Gastroesophageal sphincter (tissue), 4 donors: Measurements from ENCODE around the gene HS6ST2. TPM values are rescaled to one million over a fixed set of nuclear protein-coding genes. Genes with fewer than 3 reads are reported as not detected.

ENCODE experiments used
- ATAC-seq: fragments of 150-250 bp; one replicate; pipeline ENCODE4 v1.9.1; 2016; ENCODE audit warnings: mild to moderate bottlenecking, moderate library complexity
- H3K27ac ChIP-seq, 4 donors: fragments of 200-600 bp; sonication (generic) in 3 of 4; 1 replicate in 3 of 4; 2 replicates in 1 of 4; pipeline ENCODE4 v1.5.1; 2016 to 2019
- H3K27me3 ChIP-seq: fragments of 200-600 bp; sonication (generic); one replicate; pipeline ENCODE4 v1.5.1; 2019
- H3K36me3 ChIP-seq, 2 donors: fragments of 200-600 bp; sonication (generic); one replicate each; pipeline ENCODE4 v1.5.1; 2019; ENCODE audit warnings: control low read depth in 1 of 2
- H3K4me1 ChIP-seq, 3 donors: fragments of 200-600 bp; sonication (generic); 1 replicate in 2 of 3; 2 replicates in 1 of 3; pipeline ENCODE4 v1.5.1; 2016 to 2019; ENCODE audit warnings: control low read depth in 2 of 3
- H3K4me3 ChIP-seq, 2 donors: fragments of 200-600 bp; sonication (generic); one replicate each; pipeline ENCODE4 v1.5.1; 2019; ENCODE audit warnings: mild to moderate bottlenecking in 1 of 2, moderate library complexity in 1 of 2
- H3K9me3 ChIP-seq, 3 donors: fragments of 200-600 bp; sonication (generic); one replicate each; pipeline ENCODE4 v1.5.1; 2017 to 2019; ENCODE audit warnings: control low read depth in 2 of 3
- EP300 ChIP-seq: sonication (generic); formaldehyde crosslinking; IDR thresholded peaks from one replicate; pipeline ENCODE4 v1.6.1; 2017; ENCODE audit warnings: antibody characterized with exemption, mild to moderate bottlenecking
- POLR2A ChIP-seq, 2 donors: fragments of 450-650 bp; IDR thresholded peaks; one replicate each; pipeline ENCODE4 v1.6.1; 2017; ENCODE audit warnings: antibody characterized with exemption in 2 of 2, mild to moderate bottlenecking in 2 of 2, moderate library complexity in 1 of 2
- POLR2AphosphoS5 ChIP-seq: sonication (generic); formaldehyde crosslinking; IDR thresholded peaks from one replicate; pipeline ENCODE4 v1.6.1; 2017; ENCODE audit warnings: antibody characterized with exemption
- WGBS, 2 donors: methylation state at CpG; one replicate each; pipeline ENCODE4 v1.1.5; 2018; ENCODE audit warnings: low coverage in 1 of 2; 5-methylcytosine and 5-hydroxymethylcytosine counted together
- total RNA-seq, 4 donors: library from RNA; depleted of rRNA; stranded (reverse); fragments of >200 nt; gene quantifications; one replicate each; pipeline ENCODE4 v1.1.0, GENCODE V29; 2016
- TF ChIP-seq, protein P1 (sequence below), 4 experiments: fragments of 200-600 bp in 2 of 4; fragments of 450-650 bp in 2 of 4; sonication (generic) in 1 of 4; IDR thresholded peaks; one replicate each; pipeline ENCODE4 v1.5.1; 2017 to 2019; ENCODE audit warnings: antibody characterized with exemption in 4 of 4, mild to moderate bottlenecking in 2 of 4, moderate library complexity in 2 of 4

HS6ST2 gene
- total RNA-seq, 4 donors from 2014 or later = 0.08 to 1.9 (median 0.22) TPM

GRCh38 chrX:132594999-132595398 lies 363.4 kb downstream of the HS6ST2 start:
- no peaks in the 10 kb centered on the region for H3K4me1 ChIP-seq
- TF ChIP-seq POLR2AphosphoS5 = no peak
- TF ChIP-seq POLR2A (IDR thresholded peaks at IDR 0.05) = no peak
- TF ChIP-seq, protein P1, sequence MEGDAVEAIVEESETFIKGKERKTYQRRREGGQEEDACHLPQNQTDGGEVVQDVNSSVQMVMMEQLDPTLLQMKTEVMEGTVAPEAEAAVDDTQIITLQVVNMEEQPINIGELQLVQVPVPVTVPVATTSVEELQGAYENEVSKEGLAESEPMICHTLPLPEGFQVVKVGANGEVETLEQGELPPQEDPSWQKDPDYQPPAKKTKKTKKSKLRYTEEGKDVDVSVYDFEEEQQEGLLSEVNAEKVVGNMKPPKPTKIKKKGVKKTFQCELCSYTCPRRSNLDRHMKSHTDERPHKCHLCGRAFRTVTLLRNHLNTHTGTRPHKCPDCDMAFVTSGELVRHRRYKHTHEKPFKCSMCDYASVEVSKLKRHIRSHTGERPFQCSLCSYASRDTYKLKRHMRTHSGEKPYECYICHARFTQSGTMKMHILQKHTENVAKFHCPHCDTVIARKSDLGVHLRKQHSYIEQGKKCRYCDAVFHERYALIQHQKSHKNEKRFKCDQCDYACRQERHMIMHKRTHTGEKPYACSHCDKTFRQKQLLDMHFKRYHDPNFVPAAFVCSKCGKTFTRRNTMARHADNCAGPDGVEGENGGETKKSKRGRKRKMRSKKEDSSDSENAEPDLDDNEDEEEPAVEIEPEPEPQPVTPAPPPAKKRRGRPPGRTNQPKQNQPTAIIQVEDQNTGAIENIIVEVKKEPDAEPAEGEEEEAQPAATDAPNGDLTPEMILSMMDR (IDR thresholded peaks at IDR 0.05) = no peak
- no peaks in the 10 kb centered on the region for H3K36me3 ChIP-seq
- no peak for ATAC-seq
- H3K4me3 ChIP-seq = no peak overlapping the region
- 65 to 81% methylated on average over 3 of the region's 3 CpGs for WGBS, 2 donors
- no peaks in the 10 kb centered on the region for H3K9me3 ChIP-seq
- no peaks in the 10 kb centered on the region for H3K27me3 ChIP-seq
- H3K27ac ChIP-seq = no peak overlapping the region

DNA sequence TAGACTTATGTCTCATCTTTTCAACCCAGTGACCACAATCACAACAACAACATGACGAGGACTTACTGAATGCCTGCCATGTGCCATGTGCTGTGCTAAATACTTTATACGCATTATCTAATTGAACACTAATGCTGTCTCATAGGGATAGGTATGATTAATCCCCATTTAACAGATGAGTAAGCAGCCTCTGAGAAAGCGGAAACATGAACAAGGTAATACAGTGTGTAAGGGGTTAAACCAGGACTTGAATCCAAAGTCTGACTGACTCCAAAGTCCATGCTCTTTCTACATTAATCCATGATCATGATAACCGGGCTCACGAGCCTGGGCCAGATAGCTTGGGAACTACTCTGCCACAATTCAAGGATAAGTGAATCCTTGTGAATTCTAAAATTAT lies 364.3 kb downstream of the HS6ST2 start:
- Histone ChIP-seq H3K4me1 (no peaks in the 10 kb centered on the region), H3K9me3 (no peaks in the 10 kb centered on the region), H3K27me3 (no peaks in the 10 kb centered on the region), H3K27ac (no peak overlapping the region), H3K36me3 (no peaks in the 10 kb centered on the region), H3K4me3 (no peak overlapping the region)
- no peak for ATAC-seq
- 77 to 86% methylated on average over 3 to 5 of the region's 5 CpGs for WGBS, 2 donors
- TF ChIP-seq POLR2AphosphoS5 (no peak), EP300 (no peak), POLR2A (IDR thresholded peaks at IDR 0.05) (no peak)
- TF ChIP-seq, protein P1 (IDR thresholded peaks at IDR 0.05) = no peak

DNA sequence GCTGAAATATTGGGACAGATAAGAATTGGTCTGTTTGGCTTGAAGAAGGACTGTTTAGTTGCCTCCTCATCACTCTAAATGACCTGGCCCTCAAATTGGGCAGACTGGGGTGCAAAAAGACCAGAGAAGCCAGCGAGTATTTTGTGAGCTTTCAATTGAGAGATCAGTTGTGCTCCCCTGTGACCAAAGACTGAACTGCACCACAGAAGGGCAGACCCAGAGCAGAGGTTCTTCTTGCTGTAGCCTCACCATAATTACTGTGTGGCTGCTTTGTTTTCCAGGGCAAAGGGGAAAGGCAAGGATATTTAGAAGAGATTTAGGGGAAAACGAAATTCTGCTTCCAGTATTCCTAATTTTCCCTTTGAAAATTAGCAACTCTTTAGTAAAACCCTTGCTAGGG lies 365.5 kb downstream of the HS6ST2 start:
- Histone ChIP-seq H3K9me3 (no peaks in the 10 kb centered on the region), H3K4me1 (no peaks in the 10 kb centered on the region), H3K4me3 (no peak overlapping the region), H3K27me3 (no peaks in the 10 kb centered on the region), H3K36me3 (no peaks in the 10 kb centered on the region), H3K27ac (no peak overlapping the region)
- no peak for ATAC-seq
- TF ChIP-seq POLR2AphosphoS5 (no peak), POLR2A (IDR thresholded peaks at IDR 0.05) (no peak), EP300 (no peak)
- TF ChIP-seq, protein P1 (IDR thresholded peaks at IDR 0.05) = peak in 2 of 4 experiments; percentile 20 to 35
- WGBS, 2 donors = 44 to 63% methylated on average over 1 of the region's 2 CpGs

- Histone ChIP-seq H3K27me3 (no peaks in the 10 kb centered on the region), H3K4me3 (no peak overlapping the region), H3K9me3 (no peaks in the 10 kb centered on the region), H3K36me3 (no peaks in the 10 kb centered on the region), H3K4me1 (no peaks in the 10 kb centered on the region), H3K27ac (no peak overlapping the region)
- WGBS, 2 donors = 94 to 100% methylated on average over 3 of the region's 3 CpGs
- TF ChIP-seq POLR2AphosphoS5 (no peak), EP300 (no peak), POLR2A (IDR thresholded peaks at IDR 0.05) (no peak)
- TF ChIP-seq, protein P1 (IDR thresholded peaks at IDR 0.05) = no peak
- ATAC-seq = no peak
Measured at GRCh38 chrX:132591719-132592275, 366.6 kb downstream of the HS6ST2 start.

GRCh38 chrX:132590350-132591026 lies 367.9 kb downstream of the HS6ST2 start:
- Histone ChIP-seq H3K4me3 (no peak overlapping the region), H3K4me1 (no peaks in the 10 kb centered on the region), H3K36me3 (no peaks in the 10 kb centered on the region), H3K27ac (no peak overlapping the region), H3K27me3 (no peaks in the 10 kb centered on the region), H3K9me3 (no peaks in the 10 kb centered on the region)
- ATAC-seq = no peak
- 55 to 89% methylated on average over 2 of the region's 2 CpGs for WGBS, 2 donors
- TF ChIP-seq, protein P1 (IDR thresholded peaks at IDR 0.05) = no peak
- no peak for TF ChIP-seq POLR2A (IDR thresholded peaks at IDR 0.05)
- TF ChIP-seq EP300 = no peak
